Activated naive CD8-positive, alpha-beta T cell treated with anti-CD3 and anti-CD28 coated beads for 36 hours (primary cell): Measurements from ENCODE around the gene CDC42. TPM values are rescaled to one million over a fixed set of nuclear protein-coding genes. Genes with fewer than 3 reads are reported as not detected.
"Not testable (repeated sequence)": the region's sequence is repeated elsewhere in the genome, so short reads cannot be mapped to it uniquely, and the experiment has no call there.

Experiments
- DNase-seq: peaks from one replicate; pipeline ENCODE4 v3.0.0; 2021
- H3K27ac Mint-ChIP-seq: one replicate; pipeline ENCODE4 v1.8.0; 2022; ENCODE audit warnings: mild to moderate bottlenecking, moderate library complexity, mixed read lengths
- H3K27me3 Mint-ChIP-seq: one replicate; pipeline ENCODE4 v1.8.0; 2022; ENCODE audit warnings: mild to moderate bottlenecking, mixed read lengths
- H3K36me3 Mint-ChIP-seq: one replicate; pipeline ENCODE4 v1.8.0; 2021; ENCODE audit warnings: mild to moderate bottlenecking, mixed read lengths
- H3K4me1 Mint-ChIP-seq: one replicate; pipeline ENCODE4 v1.8.0; 2021; ENCODE audit warnings: mixed read lengths
- H3K4me3 Mint-ChIP-seq: one replicate; pipeline ENCODE4 v1.8.0; 2022; ENCODE audit warnings: mild to moderate bottlenecking, moderate library complexity, mixed read lengths
- H3K9me3 Mint-ChIP-seq: one replicate; pipeline ENCODE4 v1.8.0; 2022; ENCODE audit warnings: mixed read lengths
- total RNA-seq, 2 experiments: library from RNA; stranded (reverse); gene quantifications; one replicate each; pipeline ENCODE4 v1.2.3, GENCODE V29; 2021

The CDC42 gene
- total RNA-seq, 2 experiments from 2014 or later = 301 to 302 TPM

DNA sequence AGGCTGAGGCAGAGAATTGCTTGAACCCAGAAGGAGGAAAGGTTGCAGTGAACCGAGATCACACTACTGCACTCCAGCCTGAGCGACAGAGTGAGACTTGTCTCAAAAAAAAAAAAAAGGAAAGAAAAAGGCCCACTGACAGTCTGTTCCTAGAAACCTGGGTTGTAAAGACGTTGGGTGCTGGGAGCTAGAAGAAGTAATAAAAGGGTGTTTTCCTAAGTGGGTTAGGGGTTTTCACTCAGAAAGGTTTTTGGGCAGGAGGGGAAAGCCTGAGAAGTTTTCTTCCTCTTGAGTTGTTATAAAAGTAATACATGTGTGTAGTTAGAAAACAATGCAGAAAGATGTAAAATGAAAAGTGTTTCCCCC is 25.6 kb upstream of the CDC42 start:
- H3K9me3 Mint-ChIP-seq = no peaks in the 10 kb centered on the region

DNA sequence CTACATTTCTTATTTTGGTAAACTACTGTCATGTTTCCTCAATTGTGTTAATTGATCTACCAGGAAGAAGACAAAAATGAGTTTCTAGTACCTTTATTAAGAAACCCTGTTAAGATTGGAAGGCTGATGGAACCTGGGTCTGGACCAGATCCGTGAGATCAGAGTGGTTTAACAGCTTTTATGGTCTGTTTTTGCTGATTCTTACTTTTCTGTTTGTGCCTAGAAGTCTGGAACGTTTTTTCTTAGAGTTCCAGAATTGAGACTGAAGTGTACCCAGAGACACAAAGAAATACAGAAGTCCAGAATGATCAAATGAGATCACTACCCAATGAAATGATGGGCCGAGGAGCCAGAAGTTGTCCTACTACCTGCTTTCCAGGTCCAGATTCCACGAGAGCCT is 22.5 kb upstream of the CDC42 start:
- peaks cover 8% of the 10 kb centered on the region for H3K36me3 Mint-ChIP-seq
- no peak overlapping the region for H3K27ac Mint-ChIP-seq
- H3K4me1 Mint-ChIP-seq = peaks cover 46% of the 10 kb centered on the region

More for the DNA sequence above, 25.6 kb upstream of the CDC42 start:
- Mint-ChIP-seq H3K4me3 (peak overlapping the region; percentile 98), H3K27ac (peak overlapping the region; percentile 99), H3K36me3 (peaks cover 11% of the 10 kb centered on the region), H3K4me1 (peaks cover 61% of the 10 kb centered on the region), H3K27me3 (no peaks in the 10 kb centered on the region)
- no peak for DNase-seq

DNA sequence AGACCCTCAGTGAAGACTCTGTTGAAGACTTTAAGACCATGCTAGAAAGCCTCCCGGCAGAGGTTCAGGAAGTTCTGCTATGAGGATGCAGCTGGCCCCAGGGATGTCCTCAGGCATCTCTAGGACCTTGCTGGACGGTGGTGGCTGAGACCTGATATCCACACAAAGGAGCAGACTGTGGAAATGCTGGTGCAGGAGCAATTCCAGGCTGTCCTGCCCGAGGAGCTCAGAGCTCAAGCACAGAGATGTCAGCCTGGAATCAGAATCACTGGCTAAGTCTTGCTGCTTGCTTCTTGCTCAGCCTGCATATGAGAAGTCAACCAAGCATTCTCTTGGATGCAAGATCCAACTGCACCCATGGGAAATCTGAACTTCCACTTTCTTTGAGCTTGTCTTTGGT is 22.0 kb upstream of the CDC42 start:
- H3K4me3 Mint-ChIP-seq = no peak overlapping the region
- H3K27ac Mint-ChIP-seq = no peak overlapping the region
- DNase-seq = no peak
- no peaks in the 10 kb centered on the region for H3K9me3 Mint-ChIP-seq
- peaks cover 46% of the 10 kb centered on the region for H3K4me1 Mint-ChIP-seq
- H3K27me3 Mint-ChIP-seq = no peaks in the 10 kb centered on the region
- peaks cover 8% of the 10 kb centered on the region for H3K36me3 Mint-ChIP-seq

More for the DNA sequence above, 22.5 kb upstream of the CDC42 start:
- no peaks in the 10 kb centered on the region for H3K27me3 Mint-ChIP-seq
- H3K9me3 Mint-ChIP-seq = no peaks in the 10 kb centered on the region
- H3K4me3 Mint-ChIP-seq = no peak overlapping the region
- DNase-seq = no peak

DNA sequence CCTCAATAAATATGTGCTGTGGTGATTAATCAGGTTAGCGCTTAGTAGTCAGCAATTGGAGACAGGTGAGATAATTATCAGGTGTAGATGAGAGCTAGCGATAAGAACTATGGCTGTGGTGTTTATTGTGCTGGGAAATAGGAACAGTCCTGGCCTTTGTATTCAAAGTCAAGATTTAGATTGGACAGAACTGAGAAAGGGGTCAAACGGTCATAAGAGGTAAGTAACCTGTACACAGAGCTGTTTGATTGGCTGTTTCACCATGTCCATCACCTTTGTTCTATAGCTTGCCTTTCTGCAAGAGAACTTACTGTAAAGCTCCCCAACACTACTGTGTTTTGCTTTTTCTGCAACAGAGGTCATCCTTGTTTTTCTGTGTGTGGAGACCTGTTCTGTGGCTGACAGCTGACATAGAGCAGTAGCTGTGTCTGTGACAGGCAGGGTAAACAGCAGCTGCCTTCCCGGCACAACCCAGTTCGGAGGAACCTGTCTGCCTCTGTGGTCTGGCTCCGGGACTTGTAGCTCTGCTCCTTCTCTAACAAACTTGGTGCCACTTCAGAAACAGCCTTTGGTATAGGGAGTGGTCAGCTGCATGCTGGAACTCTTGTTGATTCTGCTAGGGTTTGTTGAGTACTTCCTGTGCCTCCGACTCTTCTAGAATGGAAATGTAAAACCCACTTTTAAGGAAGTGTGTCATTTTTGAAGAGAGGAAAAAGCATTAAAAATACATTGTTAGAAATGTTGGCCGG is 21.1 kb upstream of the CDC42 start:
- no peaks in the 10 kb centered on the region for H3K27me3 Mint-ChIP-seq
- no peaks in the 10 kb centered on the region for H3K9me3 Mint-ChIP-seq
- no peak for DNase-seq
- peaks cover 5% of the 10 kb centered on the region for H3K36me3 Mint-ChIP-seq
- H3K4me3 Mint-ChIP-seq = no peak overlapping the region
- peaks cover 41% of the 10 kb centered on the region for H3K4me1 Mint-ChIP-seq
- H3K27ac Mint-ChIP-seq = peak overlapping the region; percentile 52

DNA sequence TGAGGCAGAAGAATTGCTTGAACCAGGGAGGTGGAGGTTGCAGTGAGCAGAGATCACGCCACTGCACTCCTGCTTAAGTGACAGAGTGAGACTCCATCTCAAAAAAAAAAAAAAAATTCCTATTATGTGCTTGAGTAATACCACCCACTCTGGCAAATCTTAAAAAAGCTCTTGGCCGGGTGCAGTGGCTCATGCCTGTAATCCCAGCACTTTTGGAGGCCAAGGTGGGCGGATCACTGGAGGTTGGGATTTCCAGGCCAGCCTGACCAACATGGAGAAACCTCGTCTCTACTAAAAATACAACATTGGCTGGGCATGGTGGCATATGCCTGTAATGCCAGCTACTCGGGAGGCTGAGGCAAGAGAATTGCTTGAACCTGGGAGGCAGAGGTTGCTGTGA is 17.7 kb upstream of the CDC42 start:
- H3K9me3 Mint-ChIP-seq, DNase-seq, H3K27ac Mint-ChIP-seq, H3K27me3 Mint-ChIP-seq, H3K36me3 Mint-ChIP-seq, H3K4me3 Mint-ChIP-seq: not testable (repeated sequence)
- H3K4me1 Mint-ChIP-seq = peaks cover 37% of the 10 kb centered on the region

DNA sequence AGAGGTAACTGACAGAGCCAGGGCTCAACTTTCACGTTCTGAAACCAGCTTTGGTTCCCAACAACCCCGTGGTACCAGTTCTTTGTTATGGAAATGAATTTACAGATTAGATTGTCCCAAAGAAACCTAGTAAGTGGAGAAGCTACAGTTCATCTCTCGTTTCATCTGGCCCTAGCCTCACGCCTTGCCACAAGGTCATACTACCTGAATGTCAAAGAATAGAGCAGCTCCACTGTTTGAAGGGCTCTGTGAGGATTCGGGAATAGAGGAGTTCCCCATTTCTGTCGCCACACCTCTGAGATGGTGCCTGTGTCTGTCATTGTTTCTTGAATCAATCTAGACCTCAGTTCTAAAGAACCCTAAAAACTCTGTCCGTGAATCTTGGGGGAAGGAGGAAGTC is 15.0 kb upstream of the CDC42 start:
- Mint-ChIP-seq H3K4me3 (no peak overlapping the region), H3K27ac (peak overlapping the region; percentile 44), H3K9me3 (no peaks in the 10 kb centered on the region), H3K27me3 (no peaks in the 10 kb centered on the region), H3K4me1 (peaks cover 32% of the 10 kb centered on the region), H3K36me3 (no peaks in the 10 kb centered on the region)
- DNase-seq = no peak

- Mint-ChIP-seq H3K4me1 (peaks cover 37% of the 10 kb centered on the region), H3K4me3 (no peak overlapping the region), H3K9me3 (no peaks in the 10 kb centered on the region)
Measured at GRCh38 chr1:22038036-22038435, 14.5 kb upstream of the CDC42 start.

DNA sequence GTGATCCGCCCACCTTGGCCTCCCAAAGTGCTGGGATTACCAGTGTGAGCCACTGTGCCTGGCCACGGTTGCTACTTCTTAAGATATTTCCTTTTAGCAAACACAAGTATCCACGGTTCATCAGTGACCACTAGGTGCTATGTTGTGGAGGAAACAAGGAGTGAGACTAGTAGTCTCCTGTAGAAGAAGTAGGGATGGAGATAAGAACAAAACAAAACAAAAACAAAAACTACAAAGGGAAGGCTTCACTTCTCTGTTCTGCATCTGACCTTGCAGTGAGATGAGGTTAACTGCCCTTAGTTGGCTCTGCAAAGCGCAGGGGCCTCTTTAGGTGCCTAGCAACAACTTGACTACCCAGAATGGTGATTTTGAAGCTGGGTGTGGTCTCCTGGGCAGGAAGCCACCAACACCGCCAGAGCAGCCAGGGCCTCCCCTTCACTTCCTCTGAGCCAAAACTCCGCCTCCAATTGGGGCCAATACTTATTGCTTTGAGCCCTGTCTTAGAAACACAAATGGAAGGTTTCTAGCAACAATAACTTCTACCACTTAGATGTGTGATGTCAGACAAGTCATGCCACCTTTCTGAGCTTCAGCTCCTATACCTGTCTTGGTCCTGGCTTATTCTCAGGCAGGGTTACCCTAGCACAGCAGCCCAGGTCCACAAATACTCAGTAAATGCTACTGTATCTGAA is 12.8 kb upstream of the CDC42 start:
- H3K4me3 Mint-ChIP-seq = peak overlapping the region; percentile 64
- peak overlapping the region; percentile 94 for H3K27ac Mint-ChIP-seq
- peaks cover 44% of the 10 kb centered on the region for H3K4me1 Mint-ChIP-seq
- no peaks in the 10 kb centered on the region for H3K36me3 Mint-ChIP-seq
- no peaks in the 10 kb centered on the region for H3K27me3 Mint-ChIP-seq
- peak; percentile 89 for DNase-seq
- no peaks in the 10 kb centered on the region for H3K9me3 Mint-ChIP-seq

More at GRCh38 chr1:22038036-22038435, 14.5 kb upstream of the CDC42 start:
- no peaks in the 10 kb centered on the region for H3K27me3 Mint-ChIP-seq
- H3K36me3 Mint-ChIP-seq = no peaks in the 10 kb centered on the region
- no peak for DNase-seq
- H3K27ac Mint-ChIP-seq = peak overlapping the region; percentile 44

GRCh38 chr1:22040286-22040623 is 12.3 kb upstream of the CDC42 start:
- Mint-ChIP-seq H3K9me3 (peaks cover under 1% of the 10 kb centered on the region), H3K27me3 (no peaks in the 10 kb centered on the region), H3K27ac (peak overlapping the region; percentile 94), H3K4me1 (peaks cover 47% of the 10 kb centered on the region), H3K4me3 (peak overlapping the region; percentile 63), H3K36me3 (peaks cover 2% of the 10 kb centered on the region)
- DNase-seq = no peak

- Mint-ChIP-seq H3K4me3 (no peak overlapping the region), H3K36me3 (peaks cover 4% of the 10 kb centered on the region), H3K27me3 (no peaks in the 10 kb centered on the region), H3K9me3 (peaks cover 4% of the 10 kb centered on the region), H3K4me1 (peaks cover 49% of the 10 kb centered on the region), H3K27ac (peak overlapping the region; percentile 75)
- DNase-seq = no peak
Measured at GRCh38 chr1:22041505-22041904, 11.0 kb upstream of the CDC42 start.

GRCh38 chr1:22043198-22043769 is 9.2 kb upstream of the CDC42 start:
- Mint-ChIP-seq H3K4me1 (peaks cover 52% of the 10 kb centered on the region), H3K36me3 (peaks cover 4% of the 10 kb centered on the region), H3K27ac (peak overlapping the region; percentile 40), H3K9me3 (peaks cover 4% of the 10 kb centered on the region), H3K4me3 (no peak overlapping the region), H3K27me3 (no peaks in the 10 kb centered on the region)
- DNase-seq = no peak

GRCh38 chr1:22044690-22045420 is 7.7 kb upstream of the CDC42 start:
- H3K36me3 Mint-ChIP-seq = peaks cover 4% of the 10 kb centered on the region

GRCh38 chr1:22045604-22046228 is 6.8 kb upstream of the CDC42 start:
- H3K9me3 Mint-ChIP-seq = peaks cover 4% of the 10 kb centered on the region
- peaks cover 52% of the 10 kb centered on the region for H3K4me1 Mint-ChIP-seq
- H3K27ac Mint-ChIP-seq = no peak overlapping the region
- H3K27me3 Mint-ChIP-seq = no peaks in the 10 kb centered on the region
- H3K4me3 Mint-ChIP-seq = no peak overlapping the region
- peaks cover 4% of the 10 kb centered on the region for H3K36me3 Mint-ChIP-seq
- no peak for DNase-seq

More at GRCh38 chr1:22044690-22045420, 7.7 kb upstream of the CDC42 start:
- peak overlapping the region; percentile 8 for H3K27ac Mint-ChIP-seq
- H3K9me3 Mint-ChIP-seq = peaks cover 4% of the 10 kb centered on the region
- no peak for DNase-seq
- H3K4me3 Mint-ChIP-seq = no peak overlapping the region
- peaks cover 57% of the 10 kb centered on the region for H3K4me1 Mint-ChIP-seq
- H3K27me3 Mint-ChIP-seq = no peaks in the 10 kb centered on the region

DNA sequence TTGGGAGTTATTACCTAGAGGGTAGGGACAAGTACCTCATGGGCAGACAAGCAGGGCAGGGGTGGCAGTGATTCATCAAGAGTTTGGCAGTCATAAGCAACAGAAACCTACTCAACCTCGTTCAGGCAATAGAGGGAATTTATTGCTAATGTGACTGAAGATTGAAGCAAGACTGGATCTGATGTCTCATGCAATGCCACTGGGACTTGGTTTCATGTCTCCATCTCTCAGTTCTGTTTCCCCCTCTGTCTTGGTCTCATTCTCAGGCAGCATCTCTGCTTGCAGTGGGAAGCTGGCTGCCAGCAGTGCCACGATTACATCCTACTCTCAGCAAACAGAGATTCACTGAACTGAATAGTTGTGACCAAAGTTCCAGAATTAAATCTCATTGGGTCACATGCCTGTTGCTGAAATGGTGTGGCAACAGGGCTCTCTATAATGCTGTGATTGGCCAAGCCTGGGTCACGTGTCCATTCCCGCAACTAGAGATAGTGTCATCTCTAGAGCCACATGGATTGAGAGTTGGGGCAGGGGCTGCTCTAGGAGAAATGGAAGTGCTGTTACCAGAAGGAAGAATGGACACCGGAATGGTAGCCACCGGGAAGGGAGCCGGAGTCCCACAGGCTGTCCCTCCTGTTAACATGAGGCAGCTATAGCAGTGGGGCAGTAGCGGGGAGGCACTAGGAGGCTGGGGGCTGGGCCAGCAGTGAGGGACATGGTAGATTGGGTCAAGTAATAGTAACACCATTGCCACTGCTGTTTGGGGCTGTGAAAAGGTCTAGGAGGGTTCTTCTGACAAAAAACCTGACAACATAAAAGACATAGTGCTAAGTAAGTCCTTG is 3.9 kb upstream of the CDC42 start:
- Mint-ChIP-seq H3K9me3 (peaks cover 4% of the 10 kb centered on the region), H3K27ac (peak overlapping the region; percentile 87), H3K27me3 (no peaks in the 10 kb centered on the region), H3K4me3 (peak overlapping the region; percentile 35), H3K4me1 (peaks cover 38% of the 10 kb centered on the region), H3K36me3 (peaks cover 7% of the 10 kb centered on the region)
- peak; percentile 48 for DNase-seq
